RWPE2 (cell line): ENCODE results near the gene ADAMTS4.

ENCODE experiments used
- ATAC-seq: fragments of 200-7000 bp; cut with Tn5 transposase; 3 replicates; pipeline ENCODE4 v1.9.1; 2021; ENCODE audit warnings: low read depth
- DNase-seq: peaks from one replicate; pipeline ENCODE4 v3.0.0-alpha.2; 2020; ENCODE audit warnings: low spot score
- H3K27ac ChIP-seq: fragments of 450-650 bp; 2 replicates; pipeline ENCODE4 v1.5.1; 2017; ENCODE audit warnings: mild to moderate bottlenecking; ENCODE audit not compliant: poor library complexity, severe bottlenecking
- H3K27me3 ChIP-seq: fragments of 250-450 bp; sonication (Bioruptor Pico); 2 replicates; pipeline ENCODE4 v1.5.1; 2021; ENCODE audit warnings: mild to moderate bottlenecking, moderate library complexity; ENCODE audit not compliant: insufficient read depth, poor library complexity, severe bottlenecking
- H3K36me3 ChIP-seq: fragments of 250-450 bp; sonication (Bioruptor Pico); 2 replicates; pipeline ENCODE4 v1.5.1; 2020; ENCODE audit warnings: low read depth, mild to moderate bottlenecking, moderate library complexity
- H3K4me1 ChIP-seq: fragments of 250-450 bp; sonication (Bioruptor Pico); 2 replicates; pipeline ENCODE4 v1.5.1; 2021; ENCODE audit warnings: mild to moderate bottlenecking, moderate library complexity; ENCODE audit not compliant: insufficient read depth, poor library complexity, severe bottlenecking
- H3K4me3 ChIP-seq: fragments of 250-450 bp; sonication (Bioruptor Pico); 2 replicates; pipeline ENCODE4 v1.5.1; 2021; ENCODE audit warnings: mild to moderate bottlenecking, moderate library complexity; ENCODE audit not compliant: severe bottlenecking
- H3K9me3 ChIP-seq: fragments of 250-450 bp; sonication (Bioruptor Pico); 2 replicates; pipeline ENCODE4 v1.5.1; 2021; ENCODE audit warnings: mild to moderate bottlenecking, moderate library complexity; ENCODE audit not compliant: severe bottlenecking
- TF ChIP-seq, protein P1 (sequence below): fragments of 450-650 bp; IDR thresholded peaks from one replicate; pipeline ENCODE4 v1.5.1; 2017; ENCODE audit warnings: mild to moderate bottlenecking, moderate library complexity; ENCODE audit not compliant: poor library complexity, severe bottlenecking

The ADAMTS4 gene

DNA sequence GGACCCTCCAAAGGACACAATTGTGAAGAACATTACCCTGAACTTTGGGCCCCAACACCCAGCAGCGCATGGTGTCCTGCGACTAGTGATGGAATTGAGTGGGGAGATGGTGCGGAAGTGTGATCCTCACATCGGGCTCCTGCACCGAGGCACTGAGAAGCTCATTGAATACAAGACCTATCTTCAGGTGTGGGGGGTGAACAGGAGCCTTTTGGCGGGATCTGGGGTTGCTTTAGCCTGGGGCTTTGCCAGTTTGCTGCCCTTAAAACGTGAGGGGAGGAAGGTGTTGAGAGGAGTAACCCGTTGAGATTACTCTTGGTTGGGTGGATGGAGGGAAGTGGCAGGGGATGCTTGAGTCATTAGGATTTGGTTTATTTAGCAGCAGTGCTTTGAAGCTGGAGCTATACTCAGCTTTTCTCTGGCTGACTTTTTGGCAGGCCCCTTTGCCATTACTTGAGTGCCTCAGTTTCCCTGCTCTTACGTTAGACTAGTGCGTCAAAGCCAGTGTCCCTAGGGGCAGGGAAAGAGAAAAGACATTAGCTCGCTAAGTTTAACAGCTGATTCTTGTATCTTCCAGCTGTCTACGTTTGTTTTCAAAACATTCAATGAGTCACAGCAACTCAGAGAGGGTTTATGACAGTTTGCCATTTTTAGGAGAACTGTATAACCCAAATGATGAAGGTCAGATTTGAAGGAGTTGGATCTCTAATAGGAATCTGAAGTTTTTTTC is 7.7 kb upstream of the ADAMTS4 start:
- ATAC-seq (no peak), DNase-seq (no peak)
- no peak overlapping the region for H3K27ac ChIP-seq

GRCh38 chr1:161201836-161202712 is 3.2 kb upstream of the ADAMTS4 start, which contains the start of gene NDUFS2:
Gene NDUFS2, plus strand, starts transcription at chr1:161202367. Its CDS starts 19 bp downstream, at chr1:161202386.
- Histone ChIP-seq H3K27me3 (no peaks in the 10 kb centered on the region), H3K4me1 (peaks cover 6% of the 10 kb centered on the region), H3K9me3 (no peaks in the 10 kb centered on the region), H3K4me3 (peak within 1 kb of the TSS; percentile 58), H3K36me3 (peaks cover 39% of the 10 kb centered on the region), H3K27ac (peak within 1 kb of the TSS; percentile 47)
- DNase-seq (peak; percentile 98), ATAC-seq (peak; percentile 96)
- TF ChIP-seq, protein P1, sequence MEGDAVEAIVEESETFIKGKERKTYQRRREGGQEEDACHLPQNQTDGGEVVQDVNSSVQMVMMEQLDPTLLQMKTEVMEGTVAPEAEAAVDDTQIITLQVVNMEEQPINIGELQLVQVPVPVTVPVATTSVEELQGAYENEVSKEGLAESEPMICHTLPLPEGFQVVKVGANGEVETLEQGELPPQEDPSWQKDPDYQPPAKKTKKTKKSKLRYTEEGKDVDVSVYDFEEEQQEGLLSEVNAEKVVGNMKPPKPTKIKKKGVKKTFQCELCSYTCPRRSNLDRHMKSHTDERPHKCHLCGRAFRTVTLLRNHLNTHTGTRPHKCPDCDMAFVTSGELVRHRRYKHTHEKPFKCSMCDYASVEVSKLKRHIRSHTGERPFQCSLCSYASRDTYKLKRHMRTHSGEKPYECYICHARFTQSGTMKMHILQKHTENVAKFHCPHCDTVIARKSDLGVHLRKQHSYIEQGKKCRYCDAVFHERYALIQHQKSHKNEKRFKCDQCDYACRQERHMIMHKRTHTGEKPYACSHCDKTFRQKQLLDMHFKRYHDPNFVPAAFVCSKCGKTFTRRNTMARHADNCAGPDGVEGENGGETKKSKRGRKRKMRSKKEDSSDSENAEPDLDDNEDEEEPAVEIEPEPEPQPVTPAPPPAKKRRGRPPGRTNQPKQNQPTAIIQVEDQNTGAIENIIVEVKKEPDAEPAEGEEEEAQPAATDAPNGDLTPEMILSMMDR, result peak; percentile 38

More for the DNA sequence above, 7.7 kb upstream of the ADAMTS4 start:
- H3K27me3 ChIP-seq, result no peaks in the 10 kb centered on the region
- peaks cover 78% of the 10 kb centered on the region for H3K36me3 ChIP-seq
- no peaks in the 10 kb centered on the region for H3K9me3 ChIP-seq
- no peak overlapping the region for H3K4me3 ChIP-seq
- H3K4me1 ChIP-seq, result peaks cover 2% of the 10 kb centered on the region
- TF ChIP-seq, protein P1, result no peak

- Histone ChIP-seq H3K27ac (peak overlapping the region; percentile 47), H3K9me3 (no peaks in the 10 kb centered on the region), H3K4me1 (peaks cover 6% of the 10 kb centered on the region), H3K4me3 (peak overlapping the region; percentile 58), H3K36me3 (peaks cover 30% of the 10 kb centered on the region), H3K27me3 (no peaks in the 10 kb centered on the region)
- DNase-seq (no peak), ATAC-seq (no peak)
- TF ChIP-seq, protein P1, result no peak
These were observed 2.4 kb upstream of the ADAMTS4 start for GRCh38 chr1:161200992-161201835.

GRCh38 chr1:161200421-161200991 is 1.7 kb upstream of the ADAMTS4 start:
- peaks cover 6% of the 10 kb centered on the region for H3K4me1 ChIP-seq
- peak overlapping the region; percentile 47 for H3K27ac ChIP-seq

More at GRCh38 chr1:161200421-161200991, 1.7 kb upstream of the ADAMTS4 start:
- ATAC-seq (no peak), DNase-seq (no peak)
- no peaks in the 10 kb centered on the region for H3K9me3 ChIP-seq
- H3K4me3 ChIP-seq, result no peak overlapping the region
- peaks cover 23% of the 10 kb centered on the region for H3K36me3 ChIP-seq
- no peaks in the 10 kb centered on the region for H3K27me3 ChIP-seq
- TF ChIP-seq, protein P1, result no peak
